ENCODE measurements around the gene SLC4A8. TPM values are rescaled to one million over a fixed set of nuclear protein-coding genes. Genes with fewer than 3 reads are reported as not detected.

Gene SLC4A8
- total and polyA plus RNA-seq, 9 of the 15 experiments (the other 6 are each of a cell fraction or from before 2014, with no cell fraction given): 0.04 to 1.5 (median 0.12) TPM; not detected in 2

- BruUV-seq (replicated peaks): no TSS peak
Observed at GRCh38 chr12:51437431-51437830, 12.8 kb downstream of the SLC4A8 start.

DNA sequence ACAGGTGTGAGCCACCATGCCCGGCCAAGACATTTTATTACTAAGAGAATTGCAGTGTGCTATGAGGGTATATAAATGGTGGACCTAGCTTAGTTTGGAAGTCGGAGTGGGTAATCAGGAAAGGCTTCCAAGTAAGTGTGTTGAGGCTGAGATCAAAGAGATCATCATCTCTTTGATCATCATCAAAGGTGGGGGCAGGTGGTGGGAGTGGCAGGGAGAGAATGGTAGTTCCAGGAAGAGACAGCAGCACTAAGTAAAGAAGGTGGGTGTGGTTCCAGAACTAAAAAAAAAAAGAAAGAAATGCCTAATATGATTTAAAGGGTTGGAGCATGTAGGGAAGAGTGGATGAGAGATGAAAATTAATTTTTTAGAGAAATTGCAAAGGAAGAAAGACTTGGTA, 14.7 kb downstream of the SLC4A8 start:
- POLR2A ChIA-PET: interaction anchor here (0.6 kb wide), 1 partner anchor 437 kb away, joined by 4 read pairs; no protein-coding TSS in a partner anchor
- in situ Hi-C loops (cut with MboI): no loop called here
- H3K4me2 ChIP-seq (ENCODE audit: insufficient read depth, low read length): no peak overlapping the region
- H3K4me1 ChIP-seq (replicated peaks in 1 of 2; ENCODE audit: control insufficient read depth in 2 of 2, insufficient read depth in 2 of 2, low read length in 2 of 2): no peaks in the 10 kb centered on the region
- H3K9ac ChIP-seq (ENCODE audit: insufficient read depth in 1 of 2, low read depth in 2 of 2, low read length in 2 of 2): no peak overlapping the region
- 0% methylated on average over 2 of the region's 2 CpGs for WGBS (ENCODE audit: insufficient coverage, low coverage, missing lambda C conversion rate)
- H3K9me3 ChIP-seq (replicated peaks; ENCODE audit: control insufficient read depth, insufficient read depth, low read depth, low read length): no peaks in the 10 kb centered on the region
- CTCF ChIA-PET (ENCODE audit: low intra/inter-chr PET ratio): no interaction called here
- intact Hi-C loops (cut with micrococcal nuclease): no loop called here
- H3K27me3 ChIP-seq (ENCODE audit: control insufficient read depth in 2 of 2, insufficient read depth in 2 of 2, low read length in 2 of 2): peaks cover 0 to 4% of the 10 kb centered on the region in 2 experiments; a peak in 2 of 5 replicates
- H3K36me3 ChIP-seq (ENCODE audit: control insufficient read depth, insufficient read depth, low read length): no peaks in the 10 kb centered on the region
- no peak for FAIRE-seq
- H3K27ac ChIP-seq (ENCODE audit: extremely low read depth, low read depth, low read length): no peak overlapping the region
- H3K79me2 ChIP-seq (ENCODE audit: control insufficient read depth, insufficient read depth, low read length): no peaks in the 10 kb centered on the region
- no peak for ATAC-seq
- no peaks in the 10 kb centered on the region for H4K20me1 ChIP-seq (replicated peaks; ENCODE audit: control insufficient read depth, insufficient read depth, low read length)
- no peak overlapping the region for H2AFZ ChIP-seq (ENCODE audit: low read depth, low read length)
- no peak overlapping the region for H3K4me3 ChIP-seq
- no peak for DNase-seq (ENCODE audit: extremely low read depth in 1 of 4, low spot score in 3 of 4)
- no TSS peak for BruUV-seq (replicated peaks)
- H3K9me1 ChIP-seq (ENCODE audit: control insufficient read depth, insufficient read depth, low read length): no peaks in the 10 kb centered on the region
- TF ChIP-seq ZNF507 (tag; conservative IDR thresholded peaks at IDR 0.05) (no peak), PTBP1 (IDR thresholded peaks at IDR 0.05; ENCODE audit: low read depth, low read length) (no peak), PHB (CRISPR knock-in tag; IDR thresholded peaks at IDR 0.05) (no peak), HDGF (IDR thresholded peaks at IDR 0.05) (no peak)
- TF ChIP-seq, protein P1, sequence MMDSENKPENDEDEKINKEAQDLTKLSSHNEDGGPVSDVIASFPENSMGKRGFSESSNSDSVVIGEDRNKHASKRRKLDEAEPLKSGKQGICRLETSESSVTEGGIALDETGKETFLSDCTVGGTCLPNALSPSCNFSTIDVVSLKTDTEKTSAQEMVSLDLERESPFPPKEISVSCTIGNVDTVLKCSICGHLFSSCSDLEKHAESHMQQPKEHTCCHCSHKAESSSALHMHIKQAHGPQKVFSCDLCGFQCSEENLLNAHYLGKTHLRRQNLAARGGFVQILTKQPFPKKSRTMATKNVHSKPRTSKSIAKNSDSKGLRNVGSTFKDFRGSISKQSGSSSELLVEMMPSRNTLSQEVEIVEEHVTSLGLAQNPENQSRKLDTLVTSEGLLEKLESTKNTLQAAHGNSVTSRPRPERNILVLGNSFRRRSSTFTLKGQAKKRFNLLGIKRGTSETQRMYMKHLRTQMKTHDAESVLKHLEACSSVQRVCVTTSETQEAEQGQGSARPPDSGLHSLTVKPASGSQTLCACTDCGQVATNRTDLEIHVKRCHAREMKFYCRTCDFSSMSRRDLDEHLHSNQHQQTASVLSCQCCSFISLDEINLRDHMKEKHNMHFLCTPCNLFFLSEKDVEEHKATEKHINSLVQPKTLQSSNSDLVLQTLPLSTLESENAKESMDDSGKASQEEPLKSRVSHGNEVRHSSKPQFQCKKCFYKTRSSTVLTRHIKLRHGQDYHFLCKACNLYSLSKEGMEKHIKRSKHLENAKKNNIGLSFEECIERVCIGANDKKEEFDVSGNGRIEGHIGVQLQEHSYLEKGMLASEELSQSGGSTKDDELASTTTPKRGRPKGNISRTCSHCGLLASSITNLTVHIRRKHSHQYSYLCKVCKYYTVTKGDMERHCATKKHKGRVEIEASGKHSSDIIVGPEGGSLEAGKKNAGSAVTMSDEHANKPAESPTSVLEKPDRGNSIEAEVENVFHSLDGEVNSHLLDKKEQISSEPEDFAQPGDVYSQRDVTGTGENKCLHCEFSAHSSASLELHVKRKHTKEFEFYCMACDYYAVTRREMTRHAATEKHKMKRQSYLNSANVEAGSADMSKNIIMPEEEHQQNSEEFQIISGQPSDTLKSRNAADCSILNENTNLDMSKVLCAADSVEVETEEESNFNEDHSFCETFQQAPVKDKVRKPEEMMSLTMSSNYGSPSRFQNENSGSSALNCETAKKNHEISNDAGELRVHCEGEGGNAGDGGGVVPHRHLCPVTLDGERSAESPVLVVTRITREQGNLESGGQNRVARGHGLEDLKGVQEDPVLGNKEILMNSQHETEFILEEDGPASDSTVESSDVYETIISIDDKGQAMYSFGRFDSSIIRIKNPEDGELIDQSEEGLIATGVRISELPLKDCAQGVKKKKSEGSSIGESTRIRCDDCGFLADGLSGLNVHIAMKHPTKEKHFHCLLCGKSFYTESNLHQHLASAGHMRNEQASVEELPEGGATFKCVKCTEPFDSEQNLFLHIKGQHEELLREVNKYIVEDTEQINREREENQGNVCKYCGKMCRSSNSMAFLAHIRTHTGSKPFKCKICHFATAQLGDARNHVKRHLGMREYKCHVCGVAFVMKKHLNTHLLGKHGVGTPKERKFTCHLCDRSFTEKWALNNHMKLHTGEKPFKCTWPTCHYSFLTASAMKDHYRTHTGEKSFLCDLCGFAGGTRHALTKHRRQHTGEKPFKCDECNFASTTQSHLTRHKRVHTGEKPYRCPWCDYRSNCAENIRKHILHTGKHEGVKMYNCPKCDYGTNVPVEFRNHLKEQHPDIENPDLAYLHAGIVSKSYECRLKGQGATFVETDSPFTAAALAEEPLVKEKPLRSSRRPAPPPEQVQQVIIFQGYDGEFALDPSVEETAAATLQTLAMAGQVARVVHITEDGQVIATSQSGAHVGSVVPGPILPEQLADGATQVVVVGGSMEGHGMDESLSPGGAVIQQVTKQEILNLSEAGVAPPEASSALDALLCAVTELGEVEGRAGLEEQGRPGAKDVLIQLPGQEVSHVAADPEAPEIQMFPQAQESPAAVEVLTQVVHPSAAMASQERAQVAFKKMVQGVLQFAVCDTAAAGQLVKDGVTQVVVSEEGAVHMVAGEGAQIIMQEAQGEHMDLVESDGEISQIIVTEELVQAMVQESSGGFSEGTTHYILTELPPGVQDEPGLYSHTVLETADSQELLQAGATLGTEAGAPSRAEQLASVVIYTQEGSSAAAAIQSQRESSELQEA (IDR thresholded peaks at IDR 0.05; ENCODE audit: low read depth): no peak
- TF ChIP-seq, protein P2, sequence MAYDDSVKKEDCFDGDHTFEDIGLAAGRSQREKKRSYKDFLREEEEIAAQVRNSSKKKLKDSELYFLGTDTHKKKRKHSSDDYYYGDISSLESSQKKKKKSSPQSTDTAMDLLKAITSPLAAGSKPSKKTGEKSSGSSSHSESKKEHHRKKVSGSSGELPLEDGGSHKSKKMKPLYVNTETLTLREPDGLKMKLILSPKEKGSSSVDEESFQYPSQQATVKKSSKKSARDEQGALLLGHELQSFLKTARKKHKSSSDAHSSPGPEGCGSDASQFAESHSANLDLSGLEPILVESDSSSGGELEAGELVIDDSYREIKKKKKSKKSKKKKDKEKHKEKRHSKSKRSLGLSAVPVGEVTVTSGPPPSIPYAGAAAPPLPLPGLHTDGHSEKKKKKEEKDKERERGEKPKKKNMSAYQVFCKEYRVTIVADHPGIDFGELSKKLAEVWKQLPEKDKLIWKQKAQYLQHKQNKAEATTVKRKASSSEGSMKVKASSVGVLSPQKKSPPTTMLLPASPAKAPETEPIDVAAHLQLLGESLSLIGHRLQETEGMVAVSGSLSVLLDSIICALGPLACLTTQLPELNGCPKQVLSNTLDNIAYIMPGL (CRISPR knock-in tag; IDR thresholded peaks at IDR 0.05): no peak

More at GRCh38 chr12:51437431-51437830, 12.8 kb downstream of the SLC4A8 start:
- H3K9me1 ChIP-seq (ENCODE audit: control insufficient read depth, insufficient read depth, low read length): no peaks in the 10 kb centered on the region
- WGBS (ENCODE audit: insufficient coverage, low coverage, missing lambda C conversion rate): 0% methylated on average over 1 of the region's 1 CpG
- no peak overlapping the region for H3K4me2 ChIP-seq (ENCODE audit: insufficient read depth, low read length)
- CTCF ChIA-PET (ENCODE audit: low intra/inter-chr PET ratio): no interaction called here
- H3K36me3 ChIP-seq (ENCODE audit: control insufficient read depth, insufficient read depth, low read length): no peaks in the 10 kb centered on the region
- DNase-seq (ENCODE audit: extremely low read depth in 1 of 4, low spot score in 3 of 4) (no peak), ATAC-seq (no peak), FAIRE-seq (no peak)
- H3K27me3 ChIP-seq (ENCODE audit: control insufficient read depth in 2 of 2, insufficient read depth in 2 of 2, low read length in 2 of 2): peaks cover 0 to 4% of the 10 kb centered on the region in 2 experiments; a peak in 3 of 5 replicates
- TF ChIP-seq ILK (tag; IDR thresholded peaks at IDR 0.05; ENCODE audit: borderline replicate concordance, low read depth): no peak
- no peaks in the 10 kb centered on the region for H3K79me2 ChIP-seq (ENCODE audit: control insufficient read depth, insufficient read depth, low read length)
- H3K4me1 ChIP-seq (replicated peaks in 1 of 2; ENCODE audit: control insufficient read depth in 2 of 2, insufficient read depth in 2 of 2, low read length in 2 of 2): no peaks in the 10 kb centered on the region
- no peak overlapping the region for H3K27ac ChIP-seq (ENCODE audit: extremely low read depth, low read depth, low read length)
- POLR2A ChIA-PET: interaction anchor here (1.2 to 1.3 kb wide), 2 partner anchors 10 to 21 kb away, joined by 3 to 4 read pairs; no protein-coding TSS in a partner anchor
- in situ Hi-C loops (cut with MboI) (no loop called here), intact Hi-C loops (cut with micrococcal nuclease) (no loop called here)
- H4K20me1 ChIP-seq (replicated peaks; ENCODE audit: control insufficient read depth, insufficient read depth, low read length): no peaks in the 10 kb centered on the region
- H3K9ac ChIP-seq (ENCODE audit: insufficient read depth in 1 of 2, low read depth in 2 of 2, low read length in 2 of 2): no peak overlapping the region
- no peak overlapping the region for H3K4me3 ChIP-seq
- no peak overlapping the region for H2AFZ ChIP-seq (ENCODE audit: low read depth, low read length)
- H3K9me3 ChIP-seq (replicated peaks; ENCODE audit: control insufficient read depth, insufficient read depth, low read depth, low read length): no peaks in the 10 kb centered on the region

Data from K562 (cell line).